DOHH2 (cell line): ENCODE results near the gene AGFG1.
"Not testable (repeated sequence)": the region's sequence is repeated elsewhere in the genome, so short reads cannot be mapped to it uniquely, and the experiment has no call there.

Experiments used
- CTCF ChIP-seq: fragments of 200-600 bp; sonication (generic); IDR thresholded peaks from one replicate; pipeline ENCODE4 v1.5.1; 2014; ENCODE audit warnings: antibody characterized with exemption, mild to moderate bottlenecking, low read depth, low read length; ENCODE audit not compliant: poor library complexity, severe bottlenecking
- EZH2phosphoT487 ChIP-seq: fragments of 200-600 bp; sonication (generic); IDR thresholded peaks from 2 replicates; pipeline ENCODE4 v1.6.1; 2017; ENCODE audit warnings: borderline replicate concordance, mild to moderate bottlenecking, antibody characterized with exemption, low read length, moderate library complexity, mixed read lengths

GRCh38 chr2:227598835-227599503, 127.0 kb downstream of the AGFG1 start, which contains the start of gene SCYGR2:
- TF ChIP-seq CTCF, EZH2phosphoT487: not testable (repeated sequence)
